CD14-positive monocyte (primary cell): ENCODE data around the gene RNF26. TPM values are rescaled to one million over a fixed set of nuclear protein-coding genes. Genes with fewer than 3 reads are reported as not detected.
A peak's percentile ranks its signal among the peaks of the same experiment; 100 is the strongest.

Experiments used
- DNase-seq, 3 donors: peaks; one replicate each; pipeline ENCODE4 v3.0.0-alpha.2; 2011 to 2022
- H2AFZ ChIP-seq: 2 replicates; pipeline ENCODE4 v1.6.0; 2012; ENCODE audit warnings: mild to moderate bottlenecking, low read depth, low read length, inconsistent platforms; ENCODE audit not compliant: insufficient read depth, poor library complexity, severe bottlenecking
- H3K27ac ChIP-seq, 2 donors: 1 replicate in 1 of 2; 2 replicates in 1 of 2; pipeline ENCODE4 v1.5.1; 2012 to 2013; ENCODE audit warnings: low read length in 2 of 2, control low read depth in 1 of 2, inconsistent platforms in 1 of 2, low read depth in 1 of 2, mild to moderate bottlenecking in 1 of 2
- H3K27me3 ChIP-seq, 2 donors: one replicate each; pipeline versions ENCODE4 v1.6.0 to v1.6.1; 2011 to 2013; ENCODE audit warnings: low read length in 2 of 2; ENCODE audit not compliant: control insufficient read depth in 2 of 2, insufficient read depth in 2 of 2
- H3K36me3 ChIP-seq, 2 donors: replicated peaks in 1 of 2; 1 replicate in 1 of 2; 2 replicates in 1 of 2; pipeline versions ENCODE4 v1.5.1 to v1.6.1; 2012 to 2013; ENCODE audit warnings: low read length in 2 of 2, control low read depth in 1 of 2, inconsistent platforms in 1 of 2, mild to moderate bottlenecking in 1 of 2; ENCODE audit not compliant: insufficient read depth in 2 of 2, control insufficient read depth in 1 of 2
- H3K4me1 ChIP-seq, 2 donors: 1 replicate in 1 of 2; 2 replicates in 1 of 2; pipeline versions ENCODE4 v1.5.1 to v1.6.1; 2012 to 2013; ENCODE audit warnings: low read length in 2 of 2, control low read depth in 1 of 2, inconsistent platforms in 1 of 2, mild to moderate bottlenecking in 1 of 2, moderate library complexity in 1 of 2; ENCODE audit not compliant: insufficient read depth in 2 of 2, control insufficient read depth in 1 of 2
- H3K4me2 ChIP-seq: replicated peaks from 2 replicates; pipeline ENCODE3; 2012; ENCODE audit warnings: low read length, moderate library complexity, mild to moderate bottlenecking; ENCODE audit not compliant: poor library complexity, severe bottlenecking; ENCODE audit errors: extremely low read depth
- H3K4me3 ChIP-seq, 3 experiments: fragments of 200-600 bp in 1 of 3; sonication (generic) in 1 of 3; replicated peaks in 1 of 3; 1 replicate in 2 of 3; 2 replicates in 1 of 3; pipeline ENCODE4 v1.5.1; 2011 to 2013; ENCODE audit warnings: low read length in 3 of 3, mild to moderate bottlenecking in 3 of 3, control low read depth in 2 of 3, low read depth in 2 of 3, inconsistent platforms in 1 of 3, moderate library complexity in 1 of 3
- H3K79me2 ChIP-seq: 2 replicates; pipeline ENCODE4 v1.6.0; 2012; ENCODE audit warnings: mild to moderate bottlenecking, control low read depth, inconsistent platforms, low read length, moderate library complexity; ENCODE audit not compliant: insufficient read depth
- H3K9ac ChIP-seq: 2 replicates; pipeline ENCODE4 v1.6.0; 2017; ENCODE audit warnings: low read length, mild to moderate bottlenecking; ENCODE audit not compliant: insufficient read depth, poor library complexity, severe bottlenecking
- H3K9me3 ChIP-seq, 2 donors: replicated peaks in 1 of 2; 1 replicate in 1 of 2; 2 replicates in 1 of 2; pipeline versions ENCODE4 v1.5.1 to v1.6.1; 2012 to 2013; ENCODE audit warnings: low read length in 2 of 2, control low read depth in 1 of 2; ENCODE audit not compliant: control insufficient read depth in 1 of 2, insufficient read depth in 1 of 2
- H4K20me1 ChIP-seq: 2 replicates; pipeline ENCODE4 v1.6.0; 2012; ENCODE audit warnings: mild to moderate bottlenecking, low read length, control low read depth, moderate library complexity; ENCODE audit not compliant: insufficient read depth
- H3K27ac Mint-ChIP-seq, 7 donors: one replicate each; pipeline ENCODE4 v1.8.0; 2020; ENCODE audit warnings: mild to moderate bottlenecking in 7 of 7, mixed read lengths in 7 of 7, moderate library complexity in 6 of 7, inconsistent platforms in 2 of 7
- H3K27me3 Mint-ChIP-seq, 3 donors: one replicate each; pipeline ENCODE4 v1.8.0; 2021 to 2022; ENCODE audit warnings: low read depth in 3 of 3, mild to moderate bottlenecking in 3 of 3, mixed read lengths in 3 of 3, moderate library complexity in 3 of 3, inconsistent platforms in 1 of 3
- H3K36me3 Mint-ChIP-seq, 2 donors: one replicate each; pipeline ENCODE4 v1.8.0; 2020; ENCODE audit warnings: mixed read lengths in 2 of 2, inconsistent platforms in 1 of 2, mild to moderate bottlenecking in 1 of 2
- H3K4me1 Mint-ChIP-seq: one replicate; pipeline ENCODE4 v1.8.0; 2020; ENCODE audit warnings: mild to moderate bottlenecking, mixed read lengths
- H3K4me3 Mint-ChIP-seq, 2 donors: one replicate each; pipeline ENCODE4 v1.8.0; 2020; ENCODE audit warnings: mild to moderate bottlenecking in 2 of 2, mixed read lengths in 2 of 2, moderate library complexity in 1 of 2
- H3K9me3 Mint-ChIP-seq, 7 donors: one replicate each; pipeline ENCODE4 v1.8.0; 2020 to 2022; ENCODE audit warnings: mixed read lengths in 7 of 7, mild to moderate bottlenecking in 6 of 7, moderate library complexity in 6 of 7, inconsistent platforms in 2 of 7
- WGBS: methylation state at CpG from one replicate; pipeline ENCODE4 v1.1.5; 2013; ENCODE audit warnings: missing lambda C conversion rate; ENCODE audit not compliant: insufficient coverage; 5-methylcytosine and 5-hydroxymethylcytosine counted together
- intact Hi-C, 2 donors: fragments of 100-400 bp; cut with micrococcal nuclease; formaldehyde crosslinking; loops; one replicate each; pipeline versions ENCODE4 v1.15.0 to v1.15.1; 2023
- polyA plus RNA-seq, 3 donors: library from polyadenylated mRNA; depleted of rRNA in 1 of 3; unstranded in 2 of 3; stranded (reverse) in 1 of 3; fragments of 300-500 nt in 2 of 3; fragments of >200 nt in 1 of 3; fragmentation: Illumina TruSeq in 2 of 3; gene quantifications; 1 replicate in 2 of 3; 2 replicates in 1 of 3; pipeline ENCODE4 v1.2.3, GENCODE V29; 2012 to 2021
- TF ChIP-seq, protein P1 (sequence below): fragments of 200-600 bp; IDR thresholded peaks from one replicate; pipeline ENCODE4 v1.8.0; 2022; ENCODE audit warnings: antibody characterized with exemption, mild to moderate bottlenecking

The RNF26 gene
- polyA plus RNA-seq, 3 donors: 6.8 to 27.6 (median 20.5) TPM

DNA sequence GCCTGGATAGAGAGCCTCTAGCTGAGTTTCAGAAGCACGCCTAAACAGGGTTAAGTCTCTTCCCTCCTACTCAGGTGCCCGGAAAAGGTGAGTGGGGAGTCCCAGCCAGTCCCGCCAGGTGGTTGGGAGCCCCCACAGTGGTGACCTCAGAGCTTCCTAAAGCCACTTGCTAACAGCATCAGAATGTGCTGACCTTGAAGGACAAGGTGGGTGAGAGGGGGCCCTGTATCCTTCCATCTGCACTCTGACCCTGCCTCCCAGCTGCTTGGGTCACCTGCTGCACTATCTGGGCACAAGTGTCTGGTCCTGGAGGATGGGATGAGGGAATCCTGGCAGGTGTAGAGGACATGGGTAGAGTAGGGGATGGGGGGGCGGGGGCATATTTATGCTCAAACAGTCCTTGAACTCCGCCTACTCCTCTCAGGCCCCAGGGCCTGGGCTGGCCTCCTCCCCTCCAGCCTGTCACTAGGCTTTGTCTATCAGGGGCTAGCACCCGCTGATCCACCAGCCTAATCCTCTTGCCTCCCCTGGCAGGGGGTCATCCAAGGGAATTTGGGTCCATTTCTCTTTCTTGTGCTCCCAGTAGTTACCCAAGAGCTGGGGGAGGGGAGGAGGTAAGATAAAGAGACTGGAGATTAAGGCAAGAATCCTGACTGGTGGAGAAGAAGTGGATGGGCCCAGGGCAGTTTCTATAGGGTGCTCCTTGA is 43.8 kb downstream of the RNF26 start:
- WGBS: 100% methylated on average over 1 of the region's 6 CpGs
- H3K27me3 Mint-ChIP-seq: peaks cover 12 to 24% (median 16%) of the 10 kb centered on the region in 3 donors
- no peak overlapping the region for H3K4me3 Mint-ChIP-seq
- H3K9me3 Mint-ChIP-seq: peaks cover 0 to 3% (median 0%) of the 10 kb centered on the region in 7 donors
- no peaks in the 10 kb centered on the region for H3K4me1 Mint-ChIP-seq
- H3K9ac ChIP-seq: no peak overlapping the region
- H3K27ac Mint-ChIP-seq: peak overlapping the region in 1 of 7 donors; percentile 46
- no peak overlapping the region for H3K27ac ChIP-seq
- no peaks in the 10 kb centered on the region for H4K20me1 ChIP-seq
- H3K36me3 Mint-ChIP-seq: no peaks in the 10 kb centered on the region
- no peak overlapping the region for H2AFZ ChIP-seq
- H3K4me3 ChIP-seq: no peak overlapping the region
- H3K4me2 ChIP-seq: no peak overlapping the region
- H3K27me3 ChIP-seq: peaks cover 0 to 17% of the 10 kb centered on the region in 2 donors
- intact Hi-C loops: no loop called here
- TF ChIP-seq, protein P1, sequence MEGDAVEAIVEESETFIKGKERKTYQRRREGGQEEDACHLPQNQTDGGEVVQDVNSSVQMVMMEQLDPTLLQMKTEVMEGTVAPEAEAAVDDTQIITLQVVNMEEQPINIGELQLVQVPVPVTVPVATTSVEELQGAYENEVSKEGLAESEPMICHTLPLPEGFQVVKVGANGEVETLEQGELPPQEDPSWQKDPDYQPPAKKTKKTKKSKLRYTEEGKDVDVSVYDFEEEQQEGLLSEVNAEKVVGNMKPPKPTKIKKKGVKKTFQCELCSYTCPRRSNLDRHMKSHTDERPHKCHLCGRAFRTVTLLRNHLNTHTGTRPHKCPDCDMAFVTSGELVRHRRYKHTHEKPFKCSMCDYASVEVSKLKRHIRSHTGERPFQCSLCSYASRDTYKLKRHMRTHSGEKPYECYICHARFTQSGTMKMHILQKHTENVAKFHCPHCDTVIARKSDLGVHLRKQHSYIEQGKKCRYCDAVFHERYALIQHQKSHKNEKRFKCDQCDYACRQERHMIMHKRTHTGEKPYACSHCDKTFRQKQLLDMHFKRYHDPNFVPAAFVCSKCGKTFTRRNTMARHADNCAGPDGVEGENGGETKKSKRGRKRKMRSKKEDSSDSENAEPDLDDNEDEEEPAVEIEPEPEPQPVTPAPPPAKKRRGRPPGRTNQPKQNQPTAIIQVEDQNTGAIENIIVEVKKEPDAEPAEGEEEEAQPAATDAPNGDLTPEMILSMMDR: no peak
- no peaks in the 10 kb centered on the region for H3K79me2 ChIP-seq
- H3K9me3 ChIP-seq: no peaks in the 10 kb centered on the region
- no peaks in the 10 kb centered on the region for H3K36me3 ChIP-seq
- DNase-seq: peak in 1 of 3 donors; percentile 2
- peaks cover 16 to 17% of the 10 kb centered on the region in 2 donors for H3K4me1 ChIP-seq

DNA sequence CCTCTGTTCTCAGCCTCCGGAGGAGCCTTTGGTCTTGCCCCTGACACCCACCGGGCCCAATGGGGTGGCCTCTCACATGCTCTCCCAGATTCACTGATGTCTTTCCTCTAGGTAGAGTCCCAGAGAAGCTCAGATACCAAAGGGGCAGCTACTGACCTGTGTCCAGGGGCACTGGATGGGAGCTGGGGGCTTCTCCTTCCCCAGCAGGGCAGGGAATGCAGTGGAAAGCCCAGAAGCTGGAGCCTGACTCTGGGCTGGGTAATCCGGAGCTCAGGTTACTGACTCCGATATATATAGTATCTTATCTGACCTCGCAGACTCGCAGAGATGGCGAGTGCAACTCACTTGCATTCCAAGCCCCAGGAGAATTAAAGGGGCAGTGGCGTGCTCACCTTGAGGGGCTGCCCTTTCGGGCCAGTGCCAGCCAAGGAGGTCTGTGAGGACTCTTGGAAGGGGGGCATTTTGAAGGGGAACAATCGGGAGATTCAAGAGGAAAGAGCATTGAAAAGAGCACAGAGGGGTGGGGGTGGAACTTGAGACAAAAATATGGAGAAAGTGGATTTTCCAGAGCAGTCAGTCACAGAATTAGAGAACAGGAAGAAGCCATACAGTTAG is 44.6 kb downstream of the RNF26 start:
- no peaks in the 10 kb centered on the region for H3K36me3 ChIP-seq
- Mint-ChIP-seq H3K9me3 (peaks cover 0 to 3% (median 0%) of the 10 kb centered on the region in 7 donors), H3K4me3 (peak overlapping the region in 1 of 2 donors; percentile 28), H3K4me1 (no peaks in the 10 kb centered on the region), H3K27me3 (peaks cover 12 to 24% (median 16%) of the 10 kb centered on the region in 3 donors), H3K36me3 (no peaks in the 10 kb centered on the region), H3K27ac (peak overlapping the region in 2 of 7 donors; percentile 69 to 70)
- H3K4me3 ChIP-seq: no peak overlapping the region
- no peak overlapping the region for H3K9ac ChIP-seq
- H3K27ac ChIP-seq: no peak overlapping the region
- H4K20me1 ChIP-seq: no peaks in the 10 kb centered on the region
- no peaks in the 10 kb centered on the region for H3K79me2 ChIP-seq
- peaks cover 0 to 21% of the 10 kb centered on the region in 2 donors for H3K27me3 ChIP-seq
- H2AFZ ChIP-seq: no peak overlapping the region
- no peak for DNase-seq
- no peaks in the 10 kb centered on the region for H3K9me3 ChIP-seq
- H3K4me2 ChIP-seq: no peak overlapping the region
- H3K4me1 ChIP-seq: peaks cover 16 to 17% of the 10 kb centered on the region in 2 donors
- WGBS: 96% methylated on average over 7 of the region's 10 CpGs
- intact Hi-C loops: no loop called here
- TF ChIP-seq, protein P1: no peak
